Lower lobe of right lung (tissue), 2 donors: Measurements from ENCODE around the gene SF3B1. TPM values are rescaled to one million over a fixed set of nuclear protein-coding genes. Genes with fewer than 3 reads are reported as not detected.

Experiments
- ATAC-seq, 2 donors: fragments of 200-7000 bp; cut with Tn5 transposase; one replicate each; pipeline ENCODE4 v1.9.1; 2020 to 2022; ENCODE audit warnings: mild to moderate bottlenecking in 2 of 2, moderate library complexity in 2 of 2
- DNase-seq: peaks from one replicate; pipeline ENCODE4 v3.0.0-alpha.2; 2020
- H3K27ac ChIP-seq: fragments of 200-600 bp; one replicate; pipeline ENCODE4 v1.8.0; 2022
- H3K27me3 ChIP-seq: fragments of 200-600 bp; one replicate; pipeline ENCODE4 v1.8.0; 2022; ENCODE audit warnings: low read depth
- H3K36me3 ChIP-seq: fragments of 200-600 bp; one replicate; pipeline ENCODE4 v1.8.0; 2022; ENCODE audit warnings: mild to moderate bottlenecking
- H3K4me1 ChIP-seq: fragments of 200-600 bp; one replicate; pipeline ENCODE4 v1.8.0; 2022
- H3K4me3 ChIP-seq: fragments of 200-600 bp; one replicate; pipeline ENCODE4 v1.8.0; 2022; ENCODE audit warnings: mild to moderate bottlenecking
- H3K9me3 ChIP-seq: fragments of 200-600 bp; one replicate; pipeline ENCODE4 v1.8.0; 2022
- CTCF ChIP-seq: fragments of 200-600 bp; IDR thresholded peaks from one replicate; pipeline ENCODE4 v1.8.0; 2022; ENCODE audit warnings: antibody characterized with exemption, mild to moderate bottlenecking
- intact Hi-C: fragments of 100-400 bp; cut with DNase I; formaldehyde crosslinking; loops from one replicate; pipeline ENCODE4 v1.11.0; 2022
- total RNA-seq: library from RNA; stranded (reverse); fragmentation: NEBNext Ultra II Directional; extraction: Animal tissue kit (Norgen Biotek cat#: 25700); gene quantifications from one replicate; pipeline ENCODE4 v1.2.1, GENCODE V29; 2021
- donor health status: DM: no; HTN: yes; CAD: no; lungs with severe emphysema.

Gene SF3B1
- total RNA-seq, 1 donor from 2014 or later, result 230 TPM

- H3K9me3 ChIP-seq, result no peaks in the 10 kb centered on the region
- no peaks in the 10 kb centered on the region for H3K27me3 ChIP-seq
- H3K4me3 ChIP-seq, result no peak overlapping the region
- intact Hi-C loops, result no loop called here
- no peak overlapping the region for H3K27ac ChIP-seq
- no peak for TF ChIP-seq CTCF
- peak in 1 of 2 donors; percentile 42 for ATAC-seq
- no peaks in the 10 kb centered on the region for H3K4me1 ChIP-seq
- H3K36me3 ChIP-seq, result peaks cover 100% of the 10 kb centered on the region
- no peak for DNase-seq
Observed at GRCh38 chr2:197398913-197399312, 35.9 kb downstream of the SF3B1 start.

- ATAC-seq (no peak), DNase-seq (no peak)
- no peak for TF ChIP-seq CTCF
- peaks cover 61% of the 10 kb centered on the region for H3K36me3 ChIP-seq
- intact Hi-C loops, result no loop called here
- no peaks in the 10 kb centered on the region for H3K9me3 ChIP-seq
- no peak overlapping the region for H3K4me3 ChIP-seq
- no peaks in the 10 kb centered on the region for H3K4me1 ChIP-seq
- H3K27me3 ChIP-seq, result no peaks in the 10 kb centered on the region
- H3K27ac ChIP-seq, result no peak overlapping the region
Observed at GRCh38 chr2:197391220-197391717, 43.6 kb downstream of the SF3B1 start.

- Histone ChIP-seq H3K9me3 (no peaks in the 10 kb centered on the region), H3K4me1 (no peaks in the 10 kb centered on the region), H3K4me3 (no peak overlapping the region), H3K36me3 (peaks cover 39% of the 10 kb centered on the region), H3K27ac (no peak overlapping the region), H3K27me3 (no peaks in the 10 kb centered on the region)
- intact Hi-C loops, result loop anchor here (10.0 kb wide), 1 partner anchor 274 kb away; no protein-coding TSS in a partner anchor
- DNase-seq (no peak), ATAC-seq (peak in 1 of 2 donors; percentile 20)
- no peak for TF ChIP-seq CTCF
Observed at GRCh38 chr2:197388866-197389587, 45.8 kb downstream of the SF3B1 start.

- intact Hi-C loops, result loop anchor here (10.0 kb wide), 1 partner anchor 272 kb away; no protein-coding TSS in a partner anchor
- TF ChIP-seq CTCF, result no peak
- Histone ChIP-seq H3K4me1 (no peaks in the 10 kb centered on the region), H3K9me3 (no peaks in the 10 kb centered on the region), H3K27ac (no peak overlapping the region), H3K27me3 (no peaks in the 10 kb centered on the region), H3K36me3 (peaks cover 21% of the 10 kb centered on the region), H3K4me3 (no peak overlapping the region)
- ATAC-seq (peak; percentile 43 to 54), DNase-seq (no peak)
Observed at GRCh38 chr2:197387179-197387578, 47.6 kb downstream of the SF3B1 start.

GRCh38 chr2:197386242-197386641 lies 48.6 kb downstream of the SF3B1 start:
- H3K4me1 ChIP-seq, result no peaks in the 10 kb centered on the region
- peaks cover 11% of the 10 kb centered on the region for H3K36me3 ChIP-seq
- H3K27me3 ChIP-seq, result no peaks in the 10 kb centered on the region
- no peak for TF ChIP-seq CTCF
- ATAC-seq (no peak), DNase-seq (no peak)
- no peak overlapping the region for H3K4me3 ChIP-seq
- no peak overlapping the region for H3K27ac ChIP-seq
- intact Hi-C loops, result loop anchor here (10.0 kb wide), 1 partner anchor 271 kb away; no protein-coding TSS in a partner anchor
- no peaks in the 10 kb centered on the region for H3K9me3 ChIP-seq
